Endothelial cell of umbilical vein (primary cell): ENCODE results near the gene PRDM11. TPM values are rescaled to one million over a fixed set of nuclear protein-coding genes. Genes with fewer than 3 reads are reported as not detected.

Experiments used
- BruUV-seq: library from RNA; stranded (reverse); fragments of 400-500 nt; replicated peaks from 2 replicates; lab custom pipeline; 2021; lab: Mats Ljungman, UMichigan
- CTCF ChIA-PET: fragments of 300-600, 350-600 bp; sonication (Branson Sonifier 250); formaldehyde crosslinking; loops from one replicate; lab custom pipeline; 2021; ENCODE audit warnings: antibody characterized with exemption, inconsistent platforms; lab: Charles Lee
- POLR2A ChIA-PET: fragments of 300-600, 350-600 bp; sonication (Branson Sonifier 250); formaldehyde crosslinking; loops from one replicate; lab custom pipeline; 2021; ENCODE audit warnings: antibody characterized with exemption, inconsistent platforms; lab: Charles Lee
- DNase-seq: peaks from one replicate; pipeline ENCODE4 v3.0.0-alpha.2; 2011; ENCODE audit warnings: low read depth, low spot score
- FAIRE-seq: peaks from 2 replicates; lab custom pipeline; 2011; peaks lifted over from hg19 to GRCh38; lab: Jason Lieb, UNC
- H2AFZ ChIP-seq: 2 replicates; pipeline ENCODE4 v1.6.0; 2012; ENCODE audit warnings: low read depth, low read length, control low read depth, inconsistent platforms
- H3K27ac ChIP-seq: 2 replicates; pipeline ENCODE4 v1.5.1; 2011; ENCODE audit warnings: low read depth, mild to moderate bottlenecking, control low read depth, low read length, moderate library complexity; ENCODE audit not compliant: insufficient read depth
- H3K27me3 ChIP-seq, 2 experiments: 2 replicates each; pipeline versions ENCODE4 v1.6.0 to v1.6.1; 2011; ENCODE audit warnings: low read length in 2 of 2, mixed read lengths in 1 of 2; ENCODE audit not compliant: control insufficient read depth in 2 of 2, insufficient read depth in 2 of 2
- H3K36me3 ChIP-seq, 2 experiments: 2 replicates in 1 of 2; 3 replicates in 1 of 2; pipeline ENCODE4 v1.5.1; 2011; ENCODE audit warnings: low read length in 2 of 2, mild to moderate bottlenecking in 1 of 2, moderate library complexity in 1 of 2; ENCODE audit not compliant: control insufficient read depth in 2 of 2, insufficient read depth in 2 of 2; ENCODE audit errors: extremely low read depth in 1 of 2
- H3K4me1 ChIP-seq: 3 replicates; pipeline ENCODE4 v1.5.1; 2011; ENCODE audit warnings: mild to moderate bottlenecking, low read length; ENCODE audit not compliant: control insufficient read depth, insufficient read depth; ENCODE audit errors: extremely low read depth
- H3K4me2 ChIP-seq: 2 replicates; pipeline ENCODE4 v1.6.1; 2011; ENCODE audit warnings: low read length, control low read depth, mixed read lengths; ENCODE audit not compliant: insufficient read depth
- H3K4me3 ChIP-seq, 3 experiments: fragments of 200-600 bp in 1 of 3; sonication (generic), shearing (Covaris generic) in 1 of 3; replicated peaks in 1 of 3; 2 replicates each; pipeline ENCODE4 v1.5.1; 2011 to 2016; ENCODE audit warnings: control low read depth in 3 of 3, low read length in 3 of 3, mild to moderate bottlenecking in 2 of 3, inconsistent platforms in 1 of 3, low read depth in 1 of 3, moderate library complexity in 1 of 3; ENCODE audit not compliant: insufficient read depth in 1 of 3
- H3K79me2 ChIP-seq: 2 replicates; pipeline ENCODE4 v1.6.0; 2012; ENCODE audit warnings: low read length, inconsistent platforms; ENCODE audit not compliant: control insufficient read depth, insufficient read depth
- H3K9ac ChIP-seq: replicated peaks from 2 replicates; pipeline ENCODE3; 2011; ENCODE audit warnings: low read length, control low read depth; ENCODE audit not compliant: insufficient read depth; ENCODE audit errors: extremely low read depth
- H3K9me1 ChIP-seq: replicated peaks from 3 replicates; pipeline ENCODE4 v1.6.0; 2011; ENCODE audit warnings: mild to moderate bottlenecking, low read length; ENCODE audit not compliant: control insufficient read depth, insufficient read depth; ENCODE audit errors: extremely low read depth
- H3K9me3 ChIP-seq: replicated peaks from 2 replicates; pipeline ENCODE4 v1.5.1; 2012; ENCODE audit warnings: low read length, inconsistent platforms; ENCODE audit not compliant: control insufficient read depth, insufficient read depth
- H4K20me1 ChIP-seq: replicated peaks from 2 replicates; pipeline ENCODE3; 2011; ENCODE audit warnings: mild to moderate bottlenecking, low read length; ENCODE audit not compliant: control insufficient read depth, insufficient read depth; ENCODE audit errors: extremely low read depth
- EZH2 ChIP-seq: IDR thresholded peaks from 2 replicates; pipeline ENCODE4 v1.6.1; 2012; ENCODE audit warnings: borderline replicate concordance, low read depth, mild to moderate bottlenecking, moderate library complexity, low read length, inconsistent platforms; ENCODE audit not compliant: severe bottlenecking
- GATA2 ChIP-seq: IDR thresholded peaks from 2 replicates; pipeline ENCODE4 v1.7.0; 2011; ENCODE audit warnings: low read depth, mild to moderate bottlenecking, moderate library complexity, mixed read lengths, low read length; ENCODE audit not compliant: insufficient read length, insufficient read depth
- JUN ChIP-seq: IDR thresholded peaks from 2 replicates; pipeline ENCODE4 v1.6.1; 2011; ENCODE audit warnings: borderline replicate concordance, low read depth; ENCODE audit not compliant: insufficient read length, insufficient read depth
- MYC ChIP-seq: IDR thresholded peaks from one replicate; pipeline ENCODE4 v1.6.1; 2011; ENCODE audit warnings: mild to moderate bottlenecking, low read depth, low read length
- dilution Hi-C: fragments of 300-500 bp; cut with MboI; formaldehyde crosslinking; loops from one replicate; pipeline ENCODE4 v1.15.0; 2019; ENCODE audit warnings: low sequenced_read_pairs; ENCODE audit not compliant: extremely low pct_ligation_motif_present
- intact Hi-C: fragments of 100-400 bp; cut with micrococcal nuclease; formaldehyde crosslinking; loops from one replicate; pipeline ENCODE4 v1.10.0; 2022
- polyA plus RNA-seq, 4 experiments: library from polyadenylated mRNA; depleted of rRNA in 3 of 4; stranded (reverse) in 3 of 4; unstranded in 1 of 4; fragments of >200 nt; gene quantifications; 2 replicates each; pipeline versions ENCODE4 v1.2.1 to v1.2.3, GENCODE V29; 2011 to 2012; ENCODE audit warnings: missing spikeins in 1 of 4
- total RNA-seq: library from RNA; stranded (reverse); gene quantifications from 2 replicates; pipeline ENCODE4 v1.2.3, GENCODE V29; 2021
- TF ChIP-seq, protein P1 (sequence below), 2 donors: IDR thresholded peaks; 1 replicate in 1 of 2; 2 replicates in 1 of 2; pipeline ENCODE4 v1.5.1; 2011; ENCODE audit warnings: low read length in 2 of 2, mild to moderate bottlenecking in 2 of 2, moderate library complexity in 2 of 2, control low read depth in 1 of 2, inconsistent platforms in 1 of 2, low read depth in 1 of 2; ENCODE audit not compliant: insufficient read depth in 1 of 2; ENCODE audit errors: extremely low read depth in 1 of 2

PRDM11 gene
- total and polyA plus RNA-seq, 2 donors (not counting 3 experiments of a cell fraction or from before 2014, with no cell fraction given), result 6.9 to 14.1 TPM

DNA sequence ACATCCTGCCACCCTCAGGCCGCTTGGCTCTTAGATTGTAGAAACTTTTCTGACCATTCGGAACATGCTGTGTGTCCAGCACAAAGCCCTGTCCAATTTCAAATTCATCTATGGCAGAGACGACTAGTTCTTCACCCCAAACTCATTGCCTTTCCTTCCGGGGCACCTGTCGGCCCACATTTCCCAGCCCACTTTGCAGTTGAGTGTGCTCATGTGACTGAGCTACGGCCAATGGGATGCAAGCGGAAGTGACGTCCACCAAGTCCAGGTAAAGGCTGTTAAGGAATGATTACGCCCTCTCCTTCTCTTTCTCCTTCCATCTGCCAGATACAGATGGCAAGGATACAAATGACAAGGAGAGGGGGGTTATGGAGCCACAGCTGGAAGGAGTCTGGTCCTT, 107.2 kb downstream of the PRDM11 start:
- no peaks in the 10 kb centered on the region for H3K36me3 ChIP-seq
- H3K27me3 ChIP-seq, result peaks cover 0 to 8% of the 10 kb centered on the region in 2 experiments
- no peaks in the 10 kb centered on the region for H3K4me1 ChIP-seq
- POLR2A ChIA-PET, result no interaction called here
- H3K4me2 ChIP-seq, result no peak overlapping the region
- TF ChIP-seq JUN (no peak), EZH2 (no peak), GATA2 (no peak), MYC (no peak)
- H3K79me2 ChIP-seq, result no peaks in the 10 kb centered on the region
- no peak overlapping the region for H3K9ac ChIP-seq
- dilution Hi-C loops (no loop called here), intact Hi-C loops (no loop called here)
- H2AFZ ChIP-seq, result no peak overlapping the region
- no peaks in the 10 kb centered on the region for H3K9me1 ChIP-seq
- FAIRE-seq (no peak), DNase-seq (no peak)
- no peaks in the 10 kb centered on the region for H3K9me3 ChIP-seq
- no peak overlapping the region for H3K27ac ChIP-seq
- H3K4me3 ChIP-seq, result no peak overlapping the region
- CTCF ChIA-PET, result interaction anchor here (1.5 to 2.9 kb wide), 11 partner anchors 10 to 518 kb away, joined by 3 to 29 read pairs (median 9); no protein-coding TSS in a partner anchor
- no peaks in the 10 kb centered on the region for H4K20me1 ChIP-seq
- BruUV-seq, result no TSS peak

DNA sequence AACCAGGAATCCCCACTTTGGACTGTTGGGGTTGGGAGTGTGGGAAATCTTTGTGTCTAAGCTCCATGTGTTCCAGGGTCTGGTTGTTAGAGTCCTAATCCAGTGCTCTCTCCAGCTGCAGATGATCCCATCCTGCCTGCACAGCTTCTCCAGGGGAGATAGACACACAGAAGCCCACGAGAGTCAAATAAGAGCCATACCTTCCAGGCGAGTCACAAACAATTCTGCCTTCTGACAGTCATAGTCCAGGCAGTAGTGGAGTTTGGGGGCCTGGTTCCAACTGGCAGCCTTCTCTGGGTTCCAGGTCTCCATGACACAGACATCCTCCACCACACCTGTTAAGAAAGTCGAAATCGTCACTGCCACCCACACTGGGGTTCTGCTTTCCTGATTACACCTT, 107.6 kb downstream of the PRDM11 start:
- dilution Hi-C loops (no loop called here), intact Hi-C loops (no loop called here)
- Histone ChIP-seq H3K27ac (no peak overlapping the region), H3K9me1 (no peaks in the 10 kb centered on the region), H3K79me2 (no peaks in the 10 kb centered on the region), H3K4me2 (no peak overlapping the region), H2AFZ (no peak overlapping the region), H3K9me3 (no peaks in the 10 kb centered on the region), H4K20me1 (no peaks in the 10 kb centered on the region), H3K27me3 (peaks cover 0 to 8% of the 10 kb centered on the region in 2 experiments), H3K9ac (no peak overlapping the region), H3K36me3 (no peaks in the 10 kb centered on the region), H3K4me1 (no peaks in the 10 kb centered on the region), H3K4me3 (no peak overlapping the region)
- no peak for DNase-seq
- CTCF ChIA-PET, result interaction anchor here (1.5 to 2.9 kb wide), 7 partner anchors 11 to 143 kb away, joined by 3 to 29 read pairs (median 7); no protein-coding TSS in a partner anchor
- no peak for FAIRE-seq
- no TSS peak for BruUV-seq
- POLR2A ChIA-PET, result no interaction called here
- TF ChIP-seq, protein P1, sequence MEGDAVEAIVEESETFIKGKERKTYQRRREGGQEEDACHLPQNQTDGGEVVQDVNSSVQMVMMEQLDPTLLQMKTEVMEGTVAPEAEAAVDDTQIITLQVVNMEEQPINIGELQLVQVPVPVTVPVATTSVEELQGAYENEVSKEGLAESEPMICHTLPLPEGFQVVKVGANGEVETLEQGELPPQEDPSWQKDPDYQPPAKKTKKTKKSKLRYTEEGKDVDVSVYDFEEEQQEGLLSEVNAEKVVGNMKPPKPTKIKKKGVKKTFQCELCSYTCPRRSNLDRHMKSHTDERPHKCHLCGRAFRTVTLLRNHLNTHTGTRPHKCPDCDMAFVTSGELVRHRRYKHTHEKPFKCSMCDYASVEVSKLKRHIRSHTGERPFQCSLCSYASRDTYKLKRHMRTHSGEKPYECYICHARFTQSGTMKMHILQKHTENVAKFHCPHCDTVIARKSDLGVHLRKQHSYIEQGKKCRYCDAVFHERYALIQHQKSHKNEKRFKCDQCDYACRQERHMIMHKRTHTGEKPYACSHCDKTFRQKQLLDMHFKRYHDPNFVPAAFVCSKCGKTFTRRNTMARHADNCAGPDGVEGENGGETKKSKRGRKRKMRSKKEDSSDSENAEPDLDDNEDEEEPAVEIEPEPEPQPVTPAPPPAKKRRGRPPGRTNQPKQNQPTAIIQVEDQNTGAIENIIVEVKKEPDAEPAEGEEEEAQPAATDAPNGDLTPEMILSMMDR (IDR thresholded peaks at IDR 0.05; ENCODE audit: extremely low read depth in 1 of 2, insufficient read depth in 1 of 2, low read depth in 1 of 2, low read length in 2 of 2), result no peak
